ENCODE data around the gene RINT1.

The RINT1 gene

DNA sequence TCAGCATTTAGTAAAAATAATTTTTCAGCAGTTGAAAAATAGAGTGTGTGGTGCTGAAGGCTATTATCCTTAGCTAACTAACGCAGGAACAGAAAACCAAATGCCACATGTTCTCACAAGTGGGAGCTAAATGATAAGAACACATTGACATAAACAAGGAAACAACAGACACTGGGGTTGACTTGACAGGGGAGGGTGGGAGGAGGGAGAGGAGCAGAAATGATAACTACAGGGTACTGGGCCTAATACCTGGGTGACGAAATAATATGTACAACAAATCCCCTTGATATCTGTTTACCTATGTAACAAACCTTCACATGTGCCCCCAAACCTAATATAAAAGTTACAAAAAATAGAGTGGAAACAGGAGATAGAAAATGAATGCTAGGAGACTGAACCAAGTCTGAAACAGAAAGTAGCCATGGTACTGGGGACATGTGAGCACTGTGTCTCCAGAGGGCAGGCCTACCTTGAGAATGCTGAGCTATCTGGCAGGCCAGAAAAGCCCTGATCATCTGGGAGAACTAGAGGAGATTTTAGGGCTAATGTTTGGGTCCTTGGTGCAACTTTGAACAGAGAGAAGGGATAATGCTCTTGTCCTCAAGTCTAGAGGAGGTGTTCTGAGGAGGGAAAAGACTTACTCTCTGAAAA is 54.0 kb downstream of the RINT1 start:
- H3K27ac ChIP-seq (replicated peaks) = no peak overlapping the region
- no peak for DNase-seq (ENCODE audit: low read depth in 1 of 2, low spot score in 1 of 2)
- H3K27me3 ChIP-seq (ENCODE audit: insufficient read depth, poor library complexity, severe bottlenecking) = no peaks in the 10 kb centered on the region
- no peak for TF ChIP-seq GABPA (IDR thresholded peaks at IDR 0.05; ENCODE audit: low read depth)
- no peak for TF ChIP-seq POLR2AphosphoS5 (IDR thresholded peaks at IDR 0.05; ENCODE audit: low read depth)
- TF ChIP-seq CTCF (IDR thresholded peaks at IDR 0.05; ENCODE audit: insufficient read depth, low read length) = no peak
- TF ChIP-seq, protein P1, sequence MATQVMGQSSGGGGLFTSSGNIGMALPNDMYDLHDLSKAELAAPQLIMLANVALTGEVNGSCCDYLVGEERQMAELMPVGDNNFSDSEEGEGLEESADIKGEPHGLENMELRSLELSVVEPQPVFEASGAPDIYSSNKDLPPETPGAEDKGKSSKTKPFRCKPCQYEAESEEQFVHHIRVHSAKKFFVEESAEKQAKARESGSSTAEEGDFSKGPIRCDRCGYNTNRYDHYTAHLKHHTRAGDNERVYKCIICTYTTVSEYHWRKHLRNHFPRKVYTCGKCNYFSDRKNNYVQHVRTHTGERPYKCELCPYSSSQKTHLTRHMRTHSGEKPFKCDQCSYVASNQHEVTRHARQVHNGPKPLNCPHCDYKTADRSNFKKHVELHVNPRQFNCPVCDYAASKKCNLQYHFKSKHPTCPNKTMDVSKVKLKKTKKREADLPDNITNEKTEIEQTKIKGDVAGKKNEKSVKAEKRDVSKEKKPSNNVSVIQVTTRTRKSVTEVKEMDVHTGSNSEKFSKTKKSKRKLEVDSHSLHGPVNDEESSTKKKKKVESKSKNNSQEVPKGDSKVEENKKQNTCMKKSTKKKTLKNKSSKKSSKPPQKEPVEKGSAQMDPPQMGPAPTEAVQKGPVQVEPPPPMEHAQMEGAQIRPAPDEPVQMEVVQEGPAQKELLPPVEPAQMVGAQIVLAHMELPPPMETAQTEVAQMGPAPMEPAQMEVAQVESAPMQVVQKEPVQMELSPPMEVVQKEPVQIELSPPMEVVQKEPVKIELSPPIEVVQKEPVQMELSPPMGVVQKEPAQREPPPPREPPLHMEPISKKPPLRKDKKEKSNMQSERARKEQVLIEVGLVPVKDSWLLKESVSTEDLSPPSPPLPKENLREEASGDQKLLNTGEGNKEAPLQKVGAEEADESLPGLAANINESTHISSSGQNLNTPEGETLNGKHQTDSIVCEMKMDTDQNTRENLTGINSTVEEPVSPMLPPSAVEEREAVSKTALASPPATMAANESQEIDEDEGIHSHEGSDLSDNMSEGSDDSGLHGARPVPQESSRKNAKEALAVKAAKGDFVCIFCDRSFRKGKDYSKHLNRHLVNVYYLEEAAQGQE (IDR thresholded peaks at IDR 0.05; ENCODE audit: insufficient replicate concordance, low read depth) = no peak
- TF ChIP-seq SPI1 (IDR thresholded peaks at IDR 0.05; ENCODE audit: borderline replicate concordance, low read depth) = no peak
- H3K4me3 ChIP-seq (replicated peaks; ENCODE audit: insufficient read depth, low read length) = no peak overlapping the region

DNA sequence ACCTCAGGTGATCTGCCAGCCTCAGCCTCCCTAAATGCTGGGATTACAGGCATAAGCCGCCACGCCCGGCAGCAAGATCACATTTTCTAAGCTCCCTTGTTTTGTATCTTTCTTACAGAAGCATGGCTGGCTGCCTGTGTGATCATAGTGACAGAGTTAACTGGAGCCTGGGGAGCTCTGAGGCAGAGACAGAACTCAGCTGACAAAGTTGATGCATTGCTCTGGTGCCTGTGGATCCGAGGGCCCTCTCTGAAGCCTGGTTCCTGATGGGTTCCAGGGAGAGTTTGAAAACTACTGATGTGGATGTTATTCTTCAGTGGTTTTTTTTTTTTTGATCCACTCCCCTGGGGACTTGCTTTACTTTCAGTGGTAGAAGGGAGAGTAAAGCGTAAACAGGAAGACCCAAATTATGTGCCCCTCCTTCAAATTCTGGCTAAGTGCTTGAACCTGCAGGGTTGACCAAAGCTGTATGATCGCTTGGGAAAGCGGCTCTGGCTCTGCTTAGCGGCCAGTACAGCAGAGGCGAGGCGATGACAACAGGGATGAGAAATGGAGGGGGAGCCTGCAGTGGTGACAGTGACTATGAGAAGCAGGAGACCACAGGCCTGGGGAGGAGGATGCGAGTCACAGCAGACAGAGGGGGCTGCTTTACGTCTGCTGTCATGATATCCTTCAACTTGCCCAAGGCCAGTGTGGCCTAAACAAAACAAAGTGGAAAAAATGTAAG is 56.1 kb downstream of the RINT1 start:
- H3K4me3 ChIP-seq (replicated peaks; ENCODE audit: insufficient read depth, low read length) = no peak overlapping the region
- no peak for DNase-seq (ENCODE audit: low read depth in 1 of 2, low spot score in 1 of 2)
- H3K27me3 ChIP-seq (ENCODE audit: insufficient read depth, poor library complexity, severe bottlenecking) = no peaks in the 10 kb centered on the region
- no peak overlapping the region for H3K27ac ChIP-seq (replicated peaks)
- TF ChIP-seq SPI1 (IDR thresholded peaks at IDR 0.05; ENCODE audit: borderline replicate concordance, low read depth) (no peak), CTCF (IDR thresholded peaks at IDR 0.05; ENCODE audit: insufficient read depth, low read length) (no peak), GABPA (IDR thresholded peaks at IDR 0.05; ENCODE audit: low read depth) (no peak), POLR2AphosphoS5 (IDR thresholded peaks at IDR 0.05; ENCODE audit: low read depth) (no peak)
- TF ChIP-seq, protein P1 (IDR thresholded peaks at IDR 0.05; ENCODE audit: insufficient replicate concordance, low read depth) = no peak

- Histone ChIP-seq H3K27me3 (ENCODE audit: insufficient read depth, poor library complexity, severe bottlenecking) (no peaks in the 10 kb centered on the region), H3K27ac (replicated peaks) (no peak overlapping the region), H3K4me3 (replicated peaks; ENCODE audit: insufficient read depth, low read length) (no peak overlapping the region)
- no peak for TF ChIP-seq POLR2AphosphoS5 (IDR thresholded peaks at IDR 0.05; ENCODE audit: low read depth)
- peak; percentile 74 for TF ChIP-seq CTCF (IDR thresholded peaks at IDR 0.05; ENCODE audit: insufficient read depth, low read length)
- TF ChIP-seq, protein P1 (IDR thresholded peaks at IDR 0.05; ENCODE audit: insufficient replicate concordance, low read depth) = no peak
- DNase-seq (ENCODE audit: low read depth in 1 of 2, low spot score in 1 of 2) = peak; percentile 7 to 69
Measured at GRCh38 chr7:105589356-105590077, 57.5 kb downstream of the RINT1 start.

Data from HL-60 (cell line).